DMS 273 treated with DMSO at 0.1 percent for 48 hours (cell line): Measurements from ENCODE around the gene RNF14.
A peak's percentile ranks its signal among the peaks of the same experiment; 100 is the strongest.

Experiments used
- DNase-seq: peaks from one replicate; lab custom pipeline; 2025; lab: John Stamatoyannopoulos, UW

RNF14 gene

GRCh38 chr5:141978389-141978788 is 9.5 kb downstream of the RNF14 start:
- no peak for DNase-seq

GRCh38 chr5:141982626-141983025 is 13.7 kb downstream of the RNF14 start:
- no peak for DNase-seq

- no peak for DNase-seq
Measured at GRCh38 chr5:141986072-141986471, 17.2 kb downstream of the RNF14 start.

GRCh38 chr5:141989720-141990119 is 20.8 kb downstream of the RNF14 start:
- no peak for DNase-seq

- peak; percentile 13 for DNase-seq
Measured at GRCh38 chr5:141992349-141992963, 23.6 kb downstream of the RNF14 start.

- no peak for DNase-seq
Measured at GRCh38 chr5:141994511-141995136, 25.7 kb downstream of the RNF14 start.

- no peak for DNase-seq
Measured at GRCh38 chr5:141995656-141996055, 26.8 kb downstream of the RNF14 start.

GRCh38 chr5:141997358-141997960 is 28.6 kb downstream of the RNF14 start:
- no peak for DNase-seq

GRCh38 chr5:142000173-142000572 is 31.3 kb downstream of the RNF14 start:
- DNase-seq: no peak

GRCh38 chr5:142000704-142001484 is 32.0 kb downstream of the RNF14 start:
- peak; percentile 6 for DNase-seq

- no peak for DNase-seq
Measured at GRCh38 chr5:142003266-142003800, 34.4 kb downstream of the RNF14 start.

- DNase-seq: no peak
Measured at GRCh38 chr5:142006363-142007236, 37.7 kb downstream of the RNF14 start.

- DNase-seq: no peak
Measured at GRCh38 chr5:142007237-142007544, 38.3 kb downstream of the RNF14 start.

- no peak for DNase-seq
Measured at GRCh38 chr5:142008813-142009212, 39.9 kb downstream of the RNF14 start.

GRCh38 chr5:142009886-142010285 is 41.0 kb downstream of the RNF14 start:
- no peak for DNase-seq

GRCh38 chr5:142011572-142012185 is 42.8 kb downstream of the RNF14 start:
- DNase-seq: no peak

- peak; percentile 6 for DNase-seq
Measured at GRCh38 chr5:142012186-142012785, 43.4 kb downstream of the RNF14 start.

GRCh38 chr5:142012792-142013388 is 44.0 kb downstream of the RNF14 start, which contains the start of gene GNPDA1:
Gene GNPDA1, minus strand, starts transcription at chr5:142013027. Its CDS starts 992 bp downstream, at chr5:142012035.
- peak; percentile 34 for DNase-seq

- no peak for DNase-seq
Measured at GRCh38 chr5:142013734-142014521, 45.0 kb downstream of the RNF14 start.
